ENCODE measurements around the gene CRK.

Gene CRK

DNA sequence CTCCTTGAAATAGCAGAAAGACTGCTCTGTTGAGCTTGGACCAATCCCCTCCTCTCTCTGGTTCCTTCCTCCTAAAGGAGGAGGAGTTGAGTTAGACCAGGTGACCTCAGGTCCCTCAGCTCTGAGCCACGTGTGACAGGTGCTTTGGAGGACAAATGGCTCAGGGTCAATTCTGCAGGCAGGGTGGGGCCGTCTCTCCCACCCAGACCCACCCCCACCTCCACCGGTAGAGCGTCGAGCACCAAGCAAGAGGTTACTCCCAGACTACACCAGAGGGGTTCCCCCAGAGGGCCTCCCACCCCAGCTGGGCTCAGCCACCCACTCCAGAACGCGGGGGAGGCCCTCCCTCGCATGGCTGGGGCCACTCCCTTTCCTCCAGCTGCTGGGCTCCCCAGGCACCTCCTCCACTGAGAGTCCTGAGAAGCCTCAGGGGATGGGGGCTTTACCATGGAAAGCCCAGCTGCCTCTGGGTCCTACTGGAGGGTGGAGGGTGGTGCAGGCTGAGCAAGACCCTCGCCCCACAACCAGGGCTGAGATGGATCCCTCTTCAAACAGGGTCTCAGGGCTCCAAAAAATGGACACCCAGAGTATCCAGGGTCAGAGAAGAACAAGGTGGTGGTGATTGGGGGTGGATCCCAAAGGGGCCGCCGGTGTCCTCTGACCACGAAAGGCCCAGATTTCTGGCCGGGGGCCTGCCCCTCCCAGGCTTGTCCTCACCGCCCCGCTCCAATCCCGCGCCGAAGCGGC is 28.8 kb upstream of the CRK start:
- WGBS = 11% methylated on average over 16 of the region's 19 CpGs
- Histone ChIP-seq H3K4me3 (ENCODE audit: low read length) (peak overlapping the region; percentile 59), H3K9me3 (ENCODE audit: insufficient read depth, low read depth, low read length) (no peaks in the 10 kb centered on the region), H3K36me3 (ENCODE audit: insufficient read depth, low read length) (peaks cover 29% of the 10 kb centered on the region), H3K27me3 (ENCODE audit: insufficient read depth, low read length) (peaks cover 2% of the 10 kb centered on the region; the same call in 1 of the 2 replicates), H3K9ac (ENCODE audit: low read depth, low read length) (peak overlapping the region; percentile 59), H3K27ac (ENCODE audit: low read depth, low read length) (peak overlapping the region; percentile 81; the same call in 1 of the 2 replicates), H3K4me1 (ENCODE audit: insufficient read depth, low read length) (peaks cover 12% of the 10 kb centered on the region)

GRCh38 chr17:1484060-1484535 is 28.1 kb upstream of the CRK start:
- H3K4me3 ChIP-seq (ENCODE audit: low read length) = no peak overlapping the region
- no peak overlapping the region for H3K9ac ChIP-seq (ENCODE audit: low read depth, low read length)
- peaks cover 2% of the 10 kb centered on the region; the same call in 1 of the 2 replicates for H3K27me3 ChIP-seq (ENCODE audit: insufficient read depth, low read length)
- H3K27ac ChIP-seq (ENCODE audit: low read depth, low read length) = no peak overlapping the region
- peaks cover 33% of the 10 kb centered on the region for H3K36me3 ChIP-seq (ENCODE audit: insufficient read depth, low read length)
- H3K9me3 ChIP-seq (ENCODE audit: insufficient read depth, low read depth, low read length) = no peaks in the 10 kb centered on the region
- WGBS = 92% methylated on average over 29 of the region's 29 CpGs
- H3K4me1 ChIP-seq (ENCODE audit: insufficient read depth, low read length) = peaks cover 12% of the 10 kb centered on the region

GRCh38 chr17:1482680-1483079 is 26.6 kb upstream of the CRK start:
- 89% methylated on average over 19 of the region's 20 CpGs for WGBS
- Histone ChIP-seq H3K9me3 (ENCODE audit: insufficient read depth, low read depth, low read length) (no peaks in the 10 kb centered on the region), H3K9ac (ENCODE audit: low read depth, low read length) (no peak overlapping the region), H3K27me3 (ENCODE audit: insufficient read depth, low read length) (peaks cover 2% of the 10 kb centered on the region; the same call in 1 of the 2 replicates), H3K4me1 (ENCODE audit: insufficient read depth, low read length) (peaks cover 6% of the 10 kb centered on the region; the same call in 1 of the 2 replicates), H3K36me3 (ENCODE audit: insufficient read depth, low read length) (peaks cover 45% of the 10 kb centered on the region), H3K27ac (ENCODE audit: low read depth, low read length) (no peak overlapping the region), H3K4me3 (ENCODE audit: low read length) (no peak overlapping the region)

DNA sequence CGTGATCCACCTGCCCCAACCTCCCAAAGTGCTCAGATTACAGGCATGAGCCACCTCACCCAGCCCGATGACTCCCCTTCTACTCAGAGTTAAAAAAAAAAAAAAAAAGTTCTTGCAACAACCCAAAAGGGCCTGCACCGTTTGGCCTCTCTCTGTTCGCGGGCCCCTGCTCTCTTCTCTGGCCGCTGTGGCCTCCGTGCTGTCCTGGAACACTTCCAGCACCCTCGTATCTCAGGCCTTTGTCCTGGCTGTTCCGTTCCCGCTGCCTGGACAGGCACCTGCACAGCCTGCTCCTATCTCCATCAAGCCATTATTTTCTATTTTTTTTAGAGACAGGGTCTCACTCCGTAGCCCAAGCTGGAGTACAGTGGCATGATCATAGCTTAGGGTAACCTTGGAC is 25.7 kb upstream of the CRK start:
- Histone ChIP-seq H3K27ac (ENCODE audit: low read depth, low read length) (no peak overlapping the region), H3K27me3 (ENCODE audit: insufficient read depth, low read length) (peaks cover 2% of the 10 kb centered on the region; the same call in 1 of the 2 replicates), H3K9ac (ENCODE audit: low read depth, low read length) (no peak overlapping the region), H3K4me1 (ENCODE audit: insufficient read depth, low read length) (peaks cover 6% of the 10 kb centered on the region; the same call in 1 of the 2 replicates), H3K4me3 (ENCODE audit: low read length) (no peak overlapping the region), H3K36me3 (ENCODE audit: insufficient read depth, low read length) (peaks cover 53% of the 10 kb centered on the region), H3K9me3 (ENCODE audit: insufficient read depth, low read depth, low read length) (no peaks in the 10 kb centered on the region)
- 93% methylated on average over 11 of the region's 11 CpGs for WGBS

- 93% methylated on average over 18 of the region's 18 CpGs for WGBS
- peaks cover 60% of the 10 kb centered on the region for H3K36me3 ChIP-seq (ENCODE audit: insufficient read depth, low read length)
Observed at GRCh38 chr17:1480747-1481465, 24.9 kb upstream of the CRK start.

DNA sequence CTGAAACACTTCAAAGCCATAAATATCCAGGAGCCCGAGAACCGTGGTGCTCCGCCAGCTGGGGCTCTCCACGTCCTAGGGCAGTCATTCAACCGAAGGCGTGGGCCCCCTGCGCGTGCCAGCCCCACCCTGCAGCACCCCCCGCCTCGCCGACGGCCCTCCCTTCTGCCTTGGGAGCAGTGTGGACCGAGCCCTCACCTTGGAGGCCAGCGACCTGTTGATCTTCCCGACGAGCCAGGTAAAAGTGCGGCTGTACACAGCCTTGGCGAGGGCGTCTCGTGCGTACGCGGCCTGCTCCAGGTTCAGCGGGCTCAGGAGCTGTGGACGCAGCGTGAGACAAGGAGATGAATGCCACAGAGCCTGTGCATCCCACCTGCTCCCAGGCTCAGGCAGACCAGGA is 22.4 kb upstream of the CRK start:
- Histone ChIP-seq H3K27me3 (ENCODE audit: insufficient read depth, low read length) (no peaks in the 10 kb centered on the region), H3K4me1 (ENCODE audit: insufficient read depth, low read length) (no peaks in the 10 kb centered on the region), H3K36me3 (ENCODE audit: insufficient read depth, low read length) (peaks cover 72% of the 10 kb centered on the region), H3K27ac (ENCODE audit: low read depth, low read length) (no peak overlapping the region), H3K4me3 (ENCODE audit: low read length) (no peak overlapping the region), H3K9ac (ENCODE audit: low read depth, low read length) (no peak overlapping the region), H3K9me3 (ENCODE audit: insufficient read depth, low read depth, low read length) (no peaks in the 10 kb centered on the region)
- WGBS = 96% methylated on average over 26 of the region's 26 CpGs

More at GRCh38 chr17:1480747-1481465, 24.9 kb upstream of the CRK start:
- H3K4me1 ChIP-seq (ENCODE audit: insufficient read depth, low read length) = peaks cover 6% of the 10 kb centered on the region; the same call in 1 of the 2 replicates
- no peaks in the 10 kb centered on the region for H3K9me3 ChIP-seq (ENCODE audit: insufficient read depth, low read depth, low read length)
- no peak overlapping the region for H3K4me3 ChIP-seq (ENCODE audit: low read length)
- no peak overlapping the region for H3K9ac ChIP-seq (ENCODE audit: low read depth, low read length)
- H3K27me3 ChIP-seq (ENCODE audit: insufficient read depth, low read length) = no peaks in the 10 kb centered on the region
- no peak overlapping the region for H3K27ac ChIP-seq (ENCODE audit: low read depth, low read length)

GRCh38 chr17:1475321-1475854 is 19.4 kb upstream of the CRK start:
- H3K36me3 ChIP-seq (ENCODE audit: insufficient read depth, low read length) = peaks cover 66% of the 10 kb centered on the region
- H3K4me3 ChIP-seq (ENCODE audit: low read length) = no peak overlapping the region
- 92% methylated on average over 15 of the region's 15 CpGs for WGBS
- no peak overlapping the region for H3K9ac ChIP-seq (ENCODE audit: low read depth, low read length)
- H3K27ac ChIP-seq (ENCODE audit: low read depth, low read length) = no peak overlapping the region
- no peaks in the 10 kb centered on the region for H3K4me1 ChIP-seq (ENCODE audit: insufficient read depth, low read length)
- H3K27me3 ChIP-seq (ENCODE audit: insufficient read depth, low read length) = no peaks in the 10 kb centered on the region
- no peaks in the 10 kb centered on the region for H3K9me3 ChIP-seq (ENCODE audit: insufficient read depth, low read depth, low read length)

DNA sequence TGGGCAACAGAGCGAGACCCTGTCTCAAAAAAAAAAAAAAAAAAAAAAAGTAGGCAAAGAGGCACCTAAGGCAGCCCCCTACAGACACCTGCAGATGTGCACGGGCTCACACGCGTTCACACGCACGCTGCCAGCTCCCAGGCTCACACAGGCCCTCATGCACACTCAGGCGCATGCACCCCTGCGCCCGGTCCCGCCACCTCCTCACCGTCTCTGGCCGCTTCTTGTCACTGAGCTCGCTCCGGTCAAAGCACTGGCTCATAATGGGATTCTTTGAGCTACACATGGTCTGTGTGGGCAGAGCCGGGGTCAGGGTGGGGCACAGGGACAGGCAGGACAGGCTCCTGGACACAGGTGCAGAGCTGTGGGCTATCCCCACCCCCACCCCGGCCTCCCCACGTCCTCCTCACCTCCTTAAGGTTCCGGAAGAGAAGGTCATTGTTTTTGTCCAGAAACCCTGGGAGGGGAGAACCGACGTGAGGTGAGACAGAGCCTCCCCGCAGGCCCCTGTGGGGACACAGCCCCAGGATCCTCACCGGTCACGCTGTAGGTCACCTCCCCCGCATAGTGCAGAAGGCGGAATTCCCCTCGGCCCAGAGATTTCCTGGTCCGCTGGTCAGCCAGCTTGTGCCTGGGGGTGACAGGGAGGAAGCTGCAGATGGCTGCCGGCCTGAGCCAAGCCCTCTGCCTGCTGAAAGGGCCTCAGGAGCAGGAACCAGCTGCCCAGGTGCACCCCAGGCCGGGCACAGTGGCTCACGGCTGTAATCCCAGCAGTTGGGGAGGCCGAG is 18.6 kb upstream of the CRK start:
- peaks cover 65% of the 10 kb centered on the region for H3K36me3 ChIP-seq (ENCODE audit: insufficient read depth, low read length)
- H3K4me1 ChIP-seq (ENCODE audit: insufficient read depth, low read length) = no peaks in the 10 kb centered on the region
- 0 out of 2 replicates have a peak overlapping the region, but pooled peaks have one; percentile 20 for H3K9ac ChIP-seq (ENCODE audit: low read depth, low read length)
- H3K27ac ChIP-seq (ENCODE audit: low read depth, low read length) = no peak overlapping the region
- no peak overlapping the region for H3K4me3 ChIP-seq (ENCODE audit: low read length)
- H3K9me3 ChIP-seq (ENCODE audit: insufficient read depth, low read depth, low read length) = no peaks in the 10 kb centered on the region
- 87% methylated on average over 31 of the region's 31 CpGs for WGBS
- no peaks in the 10 kb centered on the region for H3K27me3 ChIP-seq (ENCODE audit: insufficient read depth, low read length)

- H3K36me3 ChIP-seq (ENCODE audit: insufficient read depth, low read length) = peaks cover 64% of the 10 kb centered on the region
- H3K4me1 ChIP-seq (ENCODE audit: insufficient read depth, low read length) = no peaks in the 10 kb centered on the region
- no peak overlapping the region for H3K4me3 ChIP-seq (ENCODE audit: low read length)
- WGBS = 96% methylated on average over 10 of the region's 10 CpGs
- no peaks in the 10 kb centered on the region for H3K27me3 ChIP-seq (ENCODE audit: insufficient read depth, low read length)
- H3K9ac ChIP-seq (ENCODE audit: low read depth, low read length) = no peak overlapping the region
- H3K27ac ChIP-seq (ENCODE audit: low read depth, low read length) = no peak overlapping the region
- no peaks in the 10 kb centered on the region for H3K9me3 ChIP-seq (ENCODE audit: insufficient read depth, low read depth, low read length)
Observed at GRCh38 chr17:1473841-1474240, 17.8 kb upstream of the CRK start.

- 79% methylated on average over 11 of the region's 11 CpGs for WGBS
- Histone ChIP-seq H3K27ac (ENCODE audit: low read depth, low read length) (no peak overlapping the region), H3K4me3 (ENCODE audit: low read length) (no peak overlapping the region), H3K27me3 (ENCODE audit: insufficient read depth, low read length) (no peaks in the 10 kb centered on the region), H3K9ac (ENCODE audit: low read depth, low read length) (no peak overlapping the region), H3K9me3 (ENCODE audit: insufficient read depth, low read depth, low read length) (no peaks in the 10 kb centered on the region), H3K4me1 (ENCODE audit: insufficient read depth, low read length) (no peaks in the 10 kb centered on the region), H3K36me3 (ENCODE audit: insufficient read depth, low read length) (peaks cover 65% of the 10 kb centered on the region)
Observed at GRCh38 chr17:1473170-1473569, 17.1 kb upstream of the CRK start.

All from HUES64 (cell line).